Thoracic aorta (tissue), 2 donors: ENCODE data around the gene LGALS3BP. TPM values are rescaled to one million over a fixed set of nuclear protein-coding genes. Genes with fewer than 3 reads are reported as not detected.

ENCODE experiments used
- ATAC-seq: fragments of 150-250 bp; one replicate; pipeline ENCODE4 v1.8.0; 2017; ENCODE audit warnings: low read depth; ENCODE audit not compliant: insufficient number of reproducible peaks, low FRiP score
- DNase-seq: peaks from one replicate; pipeline ENCODE4 v3.0.0-alpha.2; 2020; ENCODE audit warnings: low spot score
- H3K27ac ChIP-seq, 2 donors: fragments of 200-600 bp; sonication (generic); 1 replicate in 1 of 2; 2 replicates in 1 of 2; pipeline ENCODE4 v1.5.1; 2016; ENCODE audit warnings: mild to moderate bottlenecking in 2 of 2, moderate library complexity in 2 of 2
- H3K27me3 ChIP-seq: fragments of 200-600 bp; sonication (generic); replicated peaks from 2 replicates; pipeline ENCODE4 v1.6.0; 2016; ENCODE audit warnings: mild to moderate bottlenecking; ENCODE audit not compliant: insufficient read depth
- H3K36me3 ChIP-seq: fragments of 200-600 bp; sonication (generic); one replicate; pipeline ENCODE4 v1.5.1; 2016
- H3K4me1 ChIP-seq, 2 donors: fragments of 200-600 bp; sonication (generic); 1 replicate in 1 of 2; 2 replicates in 1 of 2; pipeline versions ENCODE4 v1.5.1 to v1.6.0; 2016; ENCODE audit warnings: low read depth in 2 of 2, mild to moderate bottlenecking in 1 of 2; ENCODE audit not compliant: control insufficient read depth in 1 of 2
- H3K4me3 ChIP-seq: fragments of 200-600 bp; sonication (generic); 2 replicates; pipeline ENCODE4 v1.5.1; 2016; ENCODE audit warnings: mild to moderate bottlenecking
- H3K9me3 ChIP-seq: fragments of 200-600 bp; sonication (generic); 2 replicates; pipeline ENCODE4 v1.5.1; 2016
- CTCF ChIP-seq: fragments of 200-600 bp; sonication (generic); IDR thresholded peaks from one replicate; pipeline ENCODE4 v1.5.1; 2019; ENCODE audit warnings: antibody characterized with exemption
- total RNA-seq, 2 donors: library from RNA; depleted of rRNA; stranded (reverse); fragments of >200 nt; gene quantifications; one replicate each; pipeline versions ENCODE4 v1.1.0 to v1.2.3, GENCODE V29; 2016

The LGALS3BP gene
- total RNA-seq, 2 donors from 2014 or later, result 205 to 308 TPM

- peaks cover 13 to 41% of the 10 kb centered on the region in 2 donors for H3K4me1 ChIP-seq
- no peaks in the 10 kb centered on the region for H3K27me3 ChIP-seq
- peak overlapping the region in 1 of 2 donors; percentile 78 for H3K27ac ChIP-seq
- H3K4me3 ChIP-seq, result no peak overlapping the region
- no peaks in the 10 kb centered on the region for H3K9me3 ChIP-seq
- DNase-seq (no peak), ATAC-seq (no peak)
- peaks cover 13% of the 10 kb centered on the region for H3K36me3 ChIP-seq
- TF ChIP-seq CTCF, result no peak
Observed at GRCh38 chr17:78999947-79000395, 20.2 kb upstream of the LGALS3BP start.

- Histone ChIP-seq H3K4me3 (no peak overlapping the region), H3K27ac (peak overlapping the region; percentile 54 to 78), H3K36me3 (peaks cover 18% of the 10 kb centered on the region), H3K4me1 (peaks cover 13 to 41% of the 10 kb centered on the region in 2 donors), H3K9me3 (no peaks in the 10 kb centered on the region), H3K27me3 (no peaks in the 10 kb centered on the region)
- no peak for TF ChIP-seq CTCF
- DNase-seq (no peak), ATAC-seq (no peak)
Observed at GRCh38 chr17:78999056-78999768, 19.5 kb upstream of the LGALS3BP start.

GRCh38 chr17:78998311-78999055, 18.8 kb upstream of the LGALS3BP start:
- no peak overlapping the region for H3K4me3 ChIP-seq
- peak; percentile 42 for DNase-seq
- peak overlapping the region; percentile 54 to 78 for H3K27ac ChIP-seq
- peaks cover 13 to 43% of the 10 kb centered on the region in 2 donors for H3K4me1 ChIP-seq
- peak; percentile 51 for TF ChIP-seq CTCF
- H3K36me3 ChIP-seq, result peaks cover 25% of the 10 kb centered on the region
- no peaks in the 10 kb centered on the region for H3K27me3 ChIP-seq
- no peaks in the 10 kb centered on the region for H3K9me3 ChIP-seq
- ATAC-seq, result peak; percentile 53

- ATAC-seq (peak; percentile 34), DNase-seq (no peak)
- no peak for TF ChIP-seq CTCF
- H3K36me3 ChIP-seq, result peaks cover 28% of the 10 kb centered on the region
- H3K9me3 ChIP-seq, result no peaks in the 10 kb centered on the region
- peaks cover 13 to 49% of the 10 kb centered on the region in 2 donors for H3K4me1 ChIP-seq
- H3K27ac ChIP-seq, result peak overlapping the region; percentile 54 to 78
- H3K27me3 ChIP-seq, result no peaks in the 10 kb centered on the region
- no peak overlapping the region for H3K4me3 ChIP-seq
Observed at GRCh38 chr17:78997881-78998280, 18.2 kb upstream of the LGALS3BP start.

GRCh38 chr17:78997231-78997741, 17.6 kb upstream of the LGALS3BP start:
- H3K4me1 ChIP-seq, result peaks cover 13 to 51% of the 10 kb centered on the region in 2 donors
- H3K36me3 ChIP-seq, result peaks cover 28% of the 10 kb centered on the region
- no peak for TF ChIP-seq CTCF
- H3K9me3 ChIP-seq, result no peaks in the 10 kb centered on the region
- DNase-seq, result no peak
- H3K27ac ChIP-seq, result no peak overlapping the region
- ATAC-seq, result no peak
- no peaks in the 10 kb centered on the region for H3K27me3 ChIP-seq
- H3K4me3 ChIP-seq, result no peak overlapping the region
